PC-9 (cell line): ENCODE results near the gene IGFBP1.

Experiments
- CTCF ChIP-seq: fragments of 200-600 bp; sonication (generic); conservative IDR thresholded peaks from 2 replicates; pipeline ENCODE4 v1.6.1; 2017; ENCODE audit warnings: mixed run types, antibody characterized with exemption, mild to moderate bottlenecking, moderate library complexity
- EZH2 ChIP-seq: fragments of 200-600 bp; sonication (generic); IDR thresholded peaks from 2 replicates; pipeline ENCODE4 v1.8.0; 2017; ENCODE audit warnings: antibody characterized with exemption, low read depth

- TF ChIP-seq CTCF (no peak), EZH2 (no peak)
These were observed 14.9 kb upstream of the IGFBP1 start for GRCh38 chr7:45873355-45873754.
